ENCODE measurements around the gene OR8G5.
"Not testable (repeated sequence)": the region's sequence is repeated elsewhere in the genome, so short reads cannot be mapped to it uniquely, and the experiment has no call there.

The OR8G5 gene

GRCh38 chr11:124238512-124238911, 17.7 kb upstream of the OR8G5 start:
- no peaks in the 10 kb centered on the region for H3K36me3 ChIP-seq (ENCODE audit: control insufficient read depth, insufficient read depth, low read length)
- no peaks in the 10 kb centered on the region for H3K27me3 ChIP-seq (ENCODE audit: control insufficient read depth, insufficient read depth, low read length)
- H3K9me3 ChIP-seq (ENCODE audit: control insufficient read depth, insufficient read depth, low read length): no peaks in the 10 kb centered on the region
- H3K9ac ChIP-seq (ENCODE audit: low read depth, low read length): no peak overlapping the region
- no peak overlapping the region for H3K4me3 ChIP-seq (ENCODE audit: low read depth, low read length)
- no peaks in the 10 kb centered on the region for H3K4me1 ChIP-seq (ENCODE audit: control insufficient read depth, insufficient read depth, low read length)

DNA sequence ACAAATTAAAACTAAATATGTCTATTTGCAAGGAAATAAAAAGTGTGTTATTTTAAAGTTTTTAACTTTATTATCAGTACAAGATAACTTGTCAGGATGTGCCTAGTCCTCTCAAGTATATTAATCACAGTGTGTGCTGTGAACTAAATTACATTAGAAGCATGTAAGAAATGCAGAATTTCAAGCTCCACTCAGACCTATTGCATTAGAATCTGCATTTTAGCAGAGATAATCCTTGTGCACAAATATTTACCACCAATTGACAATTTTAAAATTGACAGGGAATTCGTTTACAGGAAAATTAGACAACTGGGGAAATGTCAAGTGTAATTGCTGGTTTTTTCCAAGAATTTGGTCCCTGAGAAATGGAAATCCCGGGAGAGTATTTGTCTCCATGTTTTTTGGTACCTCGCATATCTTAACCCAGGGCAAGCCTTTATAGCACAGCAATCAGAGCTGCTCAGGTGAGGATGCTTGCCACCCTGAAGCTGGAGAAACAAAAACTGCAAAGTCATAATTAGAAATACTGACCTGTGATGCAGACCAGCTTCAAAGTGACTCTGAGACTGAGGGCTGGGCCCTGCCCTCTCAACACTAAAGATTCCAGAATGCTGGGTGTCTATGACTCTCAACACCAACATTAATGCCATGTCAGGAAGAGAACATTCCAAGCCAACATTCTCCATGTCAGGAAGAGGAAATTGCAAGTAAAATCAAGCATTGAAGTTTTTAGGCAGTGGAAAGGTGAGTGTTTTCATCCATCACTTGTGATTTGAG, 15.4 kb upstream of the OR8G5 start, which contains the start of gene OR8G1:
TSS of gene OR8G1 (plus strand) at position 475 of the 777 bp plus-strand sequence. CDS start 8,581 bp downstream, outside the sequence.
- H3K27me3 ChIP-seq (ENCODE audit: control insufficient read depth, insufficient read depth, low read length): no peaks in the 10 kb centered on the region
- no peaks in the 10 kb centered on the region for H3K36me3 ChIP-seq (ENCODE audit: control insufficient read depth, insufficient read depth, low read length)
- no peak within 1 kb of the TSS for H3K9ac ChIP-seq (ENCODE audit: low read depth, low read length)
- H3K4me1 ChIP-seq (ENCODE audit: control insufficient read depth, insufficient read depth, low read length): no peaks in the 10 kb centered on the region
- H3K9me3 ChIP-seq (ENCODE audit: control insufficient read depth, insufficient read depth, low read length): no peaks in the 10 kb centered on the region
- H3K4me3 ChIP-seq (ENCODE audit: low read depth, low read length): no peak within 1 kb of the TSS

DNA sequence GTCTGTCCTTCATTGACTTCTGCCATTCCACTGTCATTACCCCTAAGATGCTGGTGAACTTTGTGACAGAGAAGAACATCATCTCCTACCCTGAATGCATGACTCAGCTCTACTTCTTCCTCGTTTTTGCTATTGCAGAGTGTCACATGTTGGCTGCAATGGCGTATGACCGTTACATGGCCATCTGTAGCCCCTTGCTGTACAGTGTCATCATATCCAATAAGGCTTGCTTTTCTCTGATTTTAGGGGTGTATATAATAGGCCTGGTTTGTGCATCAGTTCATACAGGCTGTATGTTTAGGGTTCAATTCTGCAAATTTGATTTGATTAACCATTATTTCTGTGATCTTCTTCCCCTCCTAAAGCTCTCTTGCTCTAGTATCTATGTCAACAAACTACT, 6.3 kb upstream of the OR8G5 start:
- not testable (repeated sequence) for H3K36me3 ChIP-seq (ENCODE audit: control insufficient read depth, insufficient read depth, low read length); H3K9me3 ChIP-seq (ENCODE audit: control insufficient read depth, insufficient read depth, low read length); H3K4me1 ChIP-seq (ENCODE audit: control insufficient read depth, insufficient read depth, low read length); H3K27me3 ChIP-seq (ENCODE audit: control insufficient read depth, insufficient read depth, low read length); H3K4me3 ChIP-seq (ENCODE audit: low read depth, low read length); H3K9ac ChIP-seq (ENCODE audit: low read depth, low read length)

DNA sequence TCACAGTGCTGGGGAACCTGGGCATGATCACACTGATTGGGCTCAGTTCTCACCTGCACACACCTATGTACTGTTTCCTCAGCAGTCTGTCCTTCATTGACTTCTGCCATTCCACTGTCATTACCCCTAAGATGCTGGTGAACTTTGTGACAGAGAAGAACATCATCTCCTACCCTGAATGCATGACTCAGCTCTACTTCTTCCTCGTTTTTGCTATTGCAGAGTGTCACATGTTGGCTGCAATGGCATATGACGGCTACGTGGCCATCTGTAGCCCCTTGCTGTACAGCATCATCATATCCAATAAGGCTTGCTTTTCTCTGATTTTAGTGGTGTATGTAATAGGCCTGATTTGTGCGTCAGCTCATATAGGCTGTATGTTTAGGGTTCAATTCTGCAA, 8.9 kb downstream of the OR8G5 start:
- not testable (repeated sequence) for H3K9me3 ChIP-seq (ENCODE audit: control insufficient read depth, insufficient read depth, low read length); H3K4me1 ChIP-seq (ENCODE audit: control insufficient read depth, insufficient read depth, low read length); H3K27me3 ChIP-seq (ENCODE audit: control insufficient read depth, insufficient read depth, low read length); H3K9ac ChIP-seq (ENCODE audit: low read depth, low read length); H3K4me3 ChIP-seq (ENCODE audit: low read depth, low read length); H3K36me3 ChIP-seq (ENCODE audit: control insufficient read depth, insufficient read depth, low read length)

GRCh38 chr11:124270886-124271285, 14.7 kb downstream of the OR8G5 start:
- not testable (repeated sequence) for H3K36me3 ChIP-seq (ENCODE audit: control insufficient read depth, insufficient read depth, low read length); H3K27me3 ChIP-seq (ENCODE audit: control insufficient read depth, insufficient read depth, low read length); H3K9ac ChIP-seq (ENCODE audit: low read depth, low read length); H3K4me3 ChIP-seq (ENCODE audit: low read depth, low read length); H3K9me3 ChIP-seq (ENCODE audit: control insufficient read depth, insufficient read depth, low read length)
- peaks cover 11% of the 10 kb centered on the region for H3K4me1 ChIP-seq (ENCODE audit: control insufficient read depth, insufficient read depth, low read length)

DNA sequence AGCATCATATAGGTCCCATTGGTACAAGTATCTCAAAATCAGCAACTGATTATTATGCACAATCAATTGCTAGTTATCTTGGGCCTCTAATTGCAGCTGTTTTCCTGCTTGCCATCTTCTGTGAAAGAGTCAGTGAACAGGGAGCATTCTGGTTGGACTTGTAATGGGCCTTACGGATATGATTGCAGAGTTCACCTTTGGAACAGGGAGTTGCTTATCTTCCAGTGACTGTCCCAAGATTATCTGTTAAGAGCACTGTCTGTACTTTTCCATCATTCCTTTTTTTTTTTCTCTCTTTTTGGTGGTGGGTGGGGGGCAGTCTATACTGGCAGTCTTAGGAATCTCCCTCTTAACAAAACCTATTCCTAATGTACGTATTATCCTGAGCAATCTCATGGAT, 17.8 kb downstream of the OR8G5 start:
- peaks cover 11% of the 10 kb centered on the region for H3K4me1 ChIP-seq (ENCODE audit: control insufficient read depth, insufficient read depth, low read length)
- no peaks in the 10 kb centered on the region for H3K9me3 ChIP-seq (ENCODE audit: control insufficient read depth, insufficient read depth, low read length)
- H3K36me3 ChIP-seq (ENCODE audit: control insufficient read depth, insufficient read depth, low read length): no peaks in the 10 kb centered on the region
- H3K4me3 ChIP-seq (ENCODE audit: low read depth, low read length): no peak overlapping the region
- no peaks in the 10 kb centered on the region for H3K27me3 ChIP-seq (ENCODE audit: control insufficient read depth, insufficient read depth, low read length)
- H3K9ac ChIP-seq (ENCODE audit: low read depth, low read length): no peak overlapping the region

- no peaks in the 10 kb centered on the region for H3K27me3 ChIP-seq (ENCODE audit: control insufficient read depth, insufficient read depth, low read length)
- no peak overlapping the region for H3K9ac ChIP-seq (ENCODE audit: low read depth, low read length)
- H3K4me3 ChIP-seq (ENCODE audit: low read depth, low read length): no peak overlapping the region
- no peaks in the 10 kb centered on the region for H3K9me3 ChIP-seq (ENCODE audit: control insufficient read depth, insufficient read depth, low read length)
- H3K36me3 ChIP-seq (ENCODE audit: control insufficient read depth, insufficient read depth, low read length): no peaks in the 10 kb centered on the region
- peaks cover 11% of the 10 kb centered on the region for H3K4me1 ChIP-seq (ENCODE audit: control insufficient read depth, insufficient read depth, low read length)
Observed at GRCh38 chr11:124276081-124276480, 19.9 kb downstream of the OR8G5 start.

GRCh38 chr11:124277207-124277606, 21.0 kb downstream of the OR8G5 start:
- no peaks in the 10 kb centered on the region for H3K9me3 ChIP-seq (ENCODE audit: control insufficient read depth, insufficient read depth, low read length)
- H3K9ac ChIP-seq (ENCODE audit: low read depth, low read length): no peak overlapping the region
- no peaks in the 10 kb centered on the region for H3K27me3 ChIP-seq (ENCODE audit: control insufficient read depth, insufficient read depth, low read length)
- peaks cover 11% of the 10 kb centered on the region for H3K4me1 ChIP-seq (ENCODE audit: control insufficient read depth, insufficient read depth, low read length)
- H3K4me3 ChIP-seq (ENCODE audit: low read depth, low read length): no peak overlapping the region
- no peaks in the 10 kb centered on the region for H3K36me3 ChIP-seq (ENCODE audit: control insufficient read depth, insufficient read depth, low read length)

DNA sequence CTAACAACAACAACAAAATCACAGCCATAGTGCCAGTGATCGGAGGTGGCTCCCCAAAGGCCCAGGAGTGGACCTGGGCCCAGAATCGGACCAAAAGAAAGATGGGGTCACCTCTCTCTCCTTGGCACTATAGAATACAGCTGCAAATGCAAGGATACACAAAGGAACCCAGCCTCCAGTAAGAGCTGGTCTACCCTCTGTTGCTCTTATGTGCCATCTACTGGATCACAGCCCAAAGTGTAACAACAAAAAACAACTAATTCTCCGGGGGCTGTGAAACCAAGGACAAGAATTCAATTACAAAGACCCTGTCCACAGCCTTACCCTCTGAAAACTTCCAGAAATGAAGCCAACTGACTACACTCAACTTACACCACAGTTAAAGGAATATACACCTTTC, 21.6 kb downstream of the OR8G5 start:
- peaks cover 11% of the 10 kb centered on the region for H3K4me1 ChIP-seq (ENCODE audit: control insufficient read depth, insufficient read depth, low read length)
- H3K27me3 ChIP-seq (ENCODE audit: control insufficient read depth, insufficient read depth, low read length): no peaks in the 10 kb centered on the region
- H3K4me3 ChIP-seq (ENCODE audit: low read depth, low read length): no peak overlapping the region
- H3K9me3 ChIP-seq (ENCODE audit: control insufficient read depth, insufficient read depth, low read length): no peaks in the 10 kb centered on the region
- no peaks in the 10 kb centered on the region for H3K36me3 ChIP-seq (ENCODE audit: control insufficient read depth, insufficient read depth, low read length)
- H3K9ac ChIP-seq (ENCODE audit: low read depth, low read length): no peak overlapping the region

DNA sequence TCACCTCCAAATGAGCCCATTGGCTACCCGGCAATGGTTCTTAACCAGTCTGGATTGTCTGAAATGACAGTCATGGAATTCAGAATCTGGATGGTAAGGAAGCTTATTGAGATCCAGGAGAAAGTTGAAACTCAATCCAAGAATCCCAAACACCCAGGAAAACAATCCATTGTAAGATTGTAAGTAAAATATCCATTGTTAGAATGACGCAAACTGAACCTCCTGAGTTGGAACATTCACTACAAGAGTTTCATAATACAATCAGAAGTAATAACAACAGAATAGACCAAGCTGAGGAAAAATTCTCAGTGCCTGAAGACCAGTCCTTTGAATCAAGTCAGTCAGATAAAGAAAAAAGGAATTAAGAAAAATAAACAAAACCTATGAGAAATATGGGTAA, 22.1 kb downstream of the OR8G5 start:
- Histone ChIP-seq H3K4me1 (ENCODE audit: control insufficient read depth, insufficient read depth, low read length) (peaks cover 11% of the 10 kb centered on the region), H3K9ac (ENCODE audit: low read depth, low read length) (no peak overlapping the region), H3K4me3 (ENCODE audit: low read depth, low read length) (no peak overlapping the region), H3K27me3 (ENCODE audit: control insufficient read depth, insufficient read depth, low read length) (no peaks in the 10 kb centered on the region), H3K36me3 (ENCODE audit: control insufficient read depth, insufficient read depth, low read length) (no peaks in the 10 kb centered on the region), H3K9me3 (ENCODE audit: control insufficient read depth, insufficient read depth, low read length) (no peaks in the 10 kb centered on the region)

- Histone ChIP-seq H3K9me3 (ENCODE audit: control insufficient read depth, insufficient read depth, low read length) (no peaks in the 10 kb centered on the region), H3K4me3 (ENCODE audit: low read depth, low read length) (no peak overlapping the region)
Observed at GRCh38 chr11:124285610-124286344, 29.6 kb downstream of the OR8G5 start.

GRCh38 chr11:124294687-124295086, 38.5 kb downstream of the OR8G5 start:
- Histone ChIP-seq H3K9ac (ENCODE audit: low read depth, low read length) (no peak overlapping the region), H3K36me3 (ENCODE audit: control insufficient read depth, insufficient read depth, low read length) (no peaks in the 10 kb centered on the region), H3K4me1 (ENCODE audit: control insufficient read depth, insufficient read depth, low read length) (no peaks in the 10 kb centered on the region), H3K27me3 (ENCODE audit: control insufficient read depth, insufficient read depth, low read length) (no peaks in the 10 kb centered on the region), H3K9me3 (ENCODE audit: control insufficient read depth, insufficient read depth, low read length) (no peaks in the 10 kb centered on the region), H3K4me3 (ENCODE audit: low read depth, low read length) (no peak overlapping the region)

More at GRCh38 chr11:124285610-124286344, 29.6 kb downstream of the OR8G5 start:
- Histone ChIP-seq H3K36me3 (ENCODE audit: control insufficient read depth, insufficient read depth, low read length) (no peaks in the 10 kb centered on the region), H3K27me3 (ENCODE audit: control insufficient read depth, insufficient read depth, low read length) (no peaks in the 10 kb centered on the region), H3K9ac (ENCODE audit: low read depth, low read length) (no peak overlapping the region), H3K4me1 (ENCODE audit: control insufficient read depth, insufficient read depth, low read length) (no peaks in the 10 kb centered on the region)

Data from iPS-15b (cell line).